Measurements from ENCODE around the gene VPS8.

- TF ChIP-seq, protein P1, sequence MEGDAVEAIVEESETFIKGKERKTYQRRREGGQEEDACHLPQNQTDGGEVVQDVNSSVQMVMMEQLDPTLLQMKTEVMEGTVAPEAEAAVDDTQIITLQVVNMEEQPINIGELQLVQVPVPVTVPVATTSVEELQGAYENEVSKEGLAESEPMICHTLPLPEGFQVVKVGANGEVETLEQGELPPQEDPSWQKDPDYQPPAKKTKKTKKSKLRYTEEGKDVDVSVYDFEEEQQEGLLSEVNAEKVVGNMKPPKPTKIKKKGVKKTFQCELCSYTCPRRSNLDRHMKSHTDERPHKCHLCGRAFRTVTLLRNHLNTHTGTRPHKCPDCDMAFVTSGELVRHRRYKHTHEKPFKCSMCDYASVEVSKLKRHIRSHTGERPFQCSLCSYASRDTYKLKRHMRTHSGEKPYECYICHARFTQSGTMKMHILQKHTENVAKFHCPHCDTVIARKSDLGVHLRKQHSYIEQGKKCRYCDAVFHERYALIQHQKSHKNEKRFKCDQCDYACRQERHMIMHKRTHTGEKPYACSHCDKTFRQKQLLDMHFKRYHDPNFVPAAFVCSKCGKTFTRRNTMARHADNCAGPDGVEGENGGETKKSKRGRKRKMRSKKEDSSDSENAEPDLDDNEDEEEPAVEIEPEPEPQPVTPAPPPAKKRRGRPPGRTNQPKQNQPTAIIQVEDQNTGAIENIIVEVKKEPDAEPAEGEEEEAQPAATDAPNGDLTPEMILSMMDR (CRISPR knock-in tag; IDR thresholded peaks at IDR 0.05): no peak
- TF ChIP-seq ETV6 (CRISPR knock-in tag; conservative IDR thresholded peaks at IDR 0.05) (no peak), HDAC1 (CRISPR knock-in tag; IDR thresholded peaks at IDR 0.05) (no peak), DPF2 (CRISPR knock-in tag; IDR thresholded peaks at IDR 0.05; ENCODE audit: borderline replicate concordance, low read depth) (no peak), BCL3 (CRISPR knock-in tag; IDR thresholded peaks at IDR 0.05) (no peak), ELF3 (CRISPR knock-in tag; IDR thresholded peaks at IDR 0.05) (no peak), POLR2G (IDR thresholded peaks at IDR 0.05; ENCODE audit: low read depth, low read length) (no peak), NCOA2 (CRISPR knock-in tag; IDR thresholded peaks at IDR 0.05) (no peak), EZH2 (conservative IDR thresholded peaks at IDR 0.05; ENCODE audit: low read depth, low read length) (no peak), ZNF343 (CRISPR knock-in tag; IDR thresholded peaks at IDR 0.05) (no peak), GLI4 (CRISPR knock-in tag; IDR thresholded peaks at IDR 0.05; ENCODE audit: borderline replicate concordance) (no peak), E2F1 (CRISPR knock-in tag; IDR thresholded peaks at IDR 0.05) (no peak)
These were observed 100.2 kb downstream of the VPS8 start for GRCh38 chr3:184912163-184912562.

Measured in HepG2 (cell line).